AML-193 (cell line): Measurements from ENCODE around the gene HEPACAM2.

Experiments used
- DNase-seq, 2 experiments: peaks; one replicate each; lab custom pipeline; 2025; lab: John Stamatoyannopoulos, UW

HEPACAM2 gene

DNA sequence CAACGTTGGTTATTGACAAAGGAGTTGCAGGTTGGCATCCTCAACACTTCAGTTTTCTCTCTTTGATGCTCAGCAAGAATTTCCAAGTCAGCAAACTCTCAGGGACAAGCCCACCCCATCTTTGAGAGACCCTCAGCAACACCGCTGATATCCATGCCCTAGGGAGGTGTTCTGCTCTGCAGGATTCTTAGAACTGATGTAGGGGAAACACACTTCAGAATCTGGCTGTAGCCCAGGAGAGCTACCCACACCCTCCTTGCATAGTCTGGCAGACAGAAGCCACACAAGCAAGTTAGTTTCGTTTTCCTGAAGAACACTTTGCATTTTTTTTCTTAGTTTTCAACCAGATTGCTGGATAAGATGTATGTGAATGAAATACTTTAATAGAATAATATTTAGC, 78.9 kb downstream of the HEPACAM2 start:
- DNase-seq: peak; percentile 34 to 47

DNA sequence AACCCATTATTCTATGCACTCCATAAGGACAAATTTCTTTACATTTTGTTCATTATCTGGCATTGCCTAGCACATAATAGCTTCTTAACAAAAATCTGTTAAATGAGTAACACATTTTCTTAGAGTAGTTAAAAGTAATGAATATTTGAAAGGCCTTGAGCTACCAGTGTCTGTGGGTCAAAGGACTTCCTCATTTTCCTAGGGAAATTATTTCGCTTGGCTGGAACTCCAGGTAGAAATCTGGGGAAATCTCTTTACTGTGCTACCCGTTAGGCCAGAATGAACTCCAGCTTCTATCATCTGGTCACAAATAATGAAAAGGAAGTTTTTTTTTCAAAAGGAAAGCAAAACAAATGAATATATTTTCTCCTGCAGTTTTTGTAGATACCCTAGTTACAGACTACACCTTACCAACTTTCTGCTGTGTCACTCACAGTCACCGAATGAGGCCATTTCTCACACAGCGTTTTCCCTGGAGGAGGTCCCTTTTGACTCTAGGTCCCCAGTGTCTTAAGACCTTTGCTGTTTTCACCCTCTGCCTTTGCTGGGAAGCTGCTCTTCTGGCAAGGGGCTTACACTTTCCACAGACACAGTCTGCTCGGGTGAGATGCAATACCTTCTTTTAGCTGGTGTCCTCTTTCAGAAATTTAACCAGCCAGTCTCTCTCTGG, 79.7 kb downstream of the HEPACAM2 start:
- peak in 1 of 2 experiments; percentile 11 for DNase-seq

DNA sequence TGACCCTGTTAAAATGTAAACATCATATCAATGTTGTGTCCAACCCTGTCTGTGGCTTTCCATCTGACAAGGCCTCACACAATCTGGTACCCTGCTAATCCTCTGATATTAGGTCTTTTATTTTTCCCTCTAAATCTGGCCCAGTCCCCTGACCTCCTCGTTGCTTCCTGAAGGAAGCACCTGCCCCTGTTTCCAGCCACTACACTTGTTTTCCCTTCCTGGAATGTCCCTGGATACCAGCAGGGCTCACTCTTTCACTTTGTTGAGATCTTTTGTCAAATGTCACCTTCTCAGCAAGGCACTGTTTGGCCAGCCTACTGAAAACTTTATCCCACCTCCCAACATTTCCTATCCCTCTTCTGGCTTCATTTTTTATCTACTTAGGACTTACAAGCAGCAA, 80.2 kb downstream of the HEPACAM2 start:
- DNase-seq: no peak

DNA sequence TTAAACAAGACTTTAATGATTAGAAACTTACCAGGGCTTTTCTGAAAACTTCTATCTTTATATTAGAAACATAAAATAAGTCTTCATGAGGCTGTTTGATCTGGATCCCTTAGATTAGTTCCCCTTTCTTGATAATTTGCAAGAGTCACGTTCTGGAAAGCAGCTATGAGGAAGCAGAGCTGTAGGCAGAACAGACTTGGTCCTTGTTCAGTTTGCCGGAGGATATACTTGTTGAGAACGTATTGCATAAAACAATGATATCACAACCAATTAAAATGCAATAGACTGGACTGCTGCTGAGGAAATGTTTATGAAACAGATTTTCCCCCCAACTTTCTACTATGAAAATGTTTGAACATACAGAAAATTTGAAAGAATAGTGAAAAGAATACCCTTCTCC, 80.9 kb downstream of the HEPACAM2 start:
- DNase-seq: peak; percentile 90

DNA sequence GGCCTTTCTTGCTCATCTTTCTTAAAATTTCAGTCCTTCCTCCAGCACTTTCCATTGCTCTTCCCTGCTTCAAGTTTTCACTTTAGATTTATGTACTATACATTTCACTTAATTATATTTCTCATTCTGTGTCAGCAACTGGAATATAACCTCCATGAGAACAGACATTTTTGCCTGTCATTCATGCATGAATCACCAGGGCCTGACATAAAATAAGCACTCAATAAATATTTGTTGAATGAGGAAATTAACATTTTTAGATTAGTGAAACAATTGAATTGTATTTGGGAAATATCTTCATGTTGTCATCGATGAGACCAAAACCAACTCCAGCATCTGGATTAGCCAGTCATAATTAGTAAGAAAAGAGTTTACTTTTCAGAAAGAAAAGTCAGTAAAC, 84.1 kb downstream of the HEPACAM2 start:
- no peak for DNase-seq

DNA sequence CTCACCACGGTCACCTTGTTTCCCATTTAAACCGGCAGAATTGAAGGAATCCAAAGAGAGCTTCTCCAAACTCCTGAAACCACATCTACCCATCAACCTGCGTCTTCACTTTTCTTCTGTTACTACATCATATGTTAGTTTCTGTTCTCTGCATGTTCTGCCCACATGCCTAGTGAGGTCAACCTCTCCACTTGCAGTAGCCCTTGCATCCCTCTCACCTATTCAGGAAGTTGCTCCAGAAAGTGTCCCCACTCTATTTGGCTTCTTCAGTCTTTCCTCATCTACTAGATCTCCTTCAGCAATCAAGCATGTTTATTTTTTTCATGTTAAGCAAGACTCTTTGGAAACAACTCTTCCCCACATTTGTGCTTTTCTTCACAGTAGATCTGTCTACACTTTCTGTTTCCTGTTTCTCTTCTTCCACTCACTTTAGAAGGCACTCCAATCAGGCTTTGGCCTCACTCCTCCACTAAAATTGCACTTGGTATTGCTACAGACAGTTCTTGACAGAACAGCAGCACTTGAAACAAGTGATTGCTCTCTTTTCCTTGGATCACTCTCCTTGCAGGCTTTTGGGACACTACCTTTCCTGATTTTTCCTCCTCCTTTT, 85.6 kb downstream of the HEPACAM2 start:
- DNase-seq: peak in 1 of 2 experiments; percentile 9

DNA sequence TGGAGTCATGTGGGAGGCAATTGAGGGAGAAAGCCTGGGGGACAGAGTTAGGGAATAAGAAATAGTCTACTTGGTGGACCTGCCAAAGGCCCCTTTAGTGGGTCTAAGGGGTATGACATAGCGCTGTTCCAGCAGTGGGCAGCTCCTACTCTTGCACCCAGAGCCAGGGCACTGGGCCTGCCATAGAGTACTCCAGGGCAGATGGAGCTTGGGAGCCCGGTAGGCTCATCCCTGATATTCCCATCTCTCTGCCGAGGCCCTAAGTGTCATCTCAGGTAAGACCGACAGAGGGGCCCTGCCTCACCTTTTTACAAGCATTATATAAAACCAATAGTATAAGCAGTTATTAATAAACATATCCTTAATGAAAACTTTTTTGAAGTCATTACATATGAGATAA, 87.7 kb downstream of the HEPACAM2 start:
- DNase-seq: no peak
